Endothelial cell of coronary artery (primary cell): ENCODE measurements around the gene OGFOD3. TPM values are rescaled to one million over a fixed set of nuclear protein-coding genes. Genes with fewer than 3 reads are reported as not detected.

Experiments
- total RNA-seq: library from RNA; depleted of rRNA; stranded (reverse); fragments of >200 nt; gene quantifications from 2 replicates; pipeline ENCODE4 v1.2.3, GENCODE V29; 2014

The OGFOD3 gene
- total RNA-seq: 22.9 and 26.6 TPM in 2 replicates

GRCh38 chr17:82418001-82418986 is at the start of gene OGFOD3, which contains the start of gene HEXD:
TSS of gene OGFOD3 (minus strand) at chr17:82418586. CDS start at chr17:82418485, 101 bp downstream.
TSS of gene HEXD (plus strand) at chr17:82418347. CDS start at chr17:82419800, 1,453 bp downstream.

DNA sequence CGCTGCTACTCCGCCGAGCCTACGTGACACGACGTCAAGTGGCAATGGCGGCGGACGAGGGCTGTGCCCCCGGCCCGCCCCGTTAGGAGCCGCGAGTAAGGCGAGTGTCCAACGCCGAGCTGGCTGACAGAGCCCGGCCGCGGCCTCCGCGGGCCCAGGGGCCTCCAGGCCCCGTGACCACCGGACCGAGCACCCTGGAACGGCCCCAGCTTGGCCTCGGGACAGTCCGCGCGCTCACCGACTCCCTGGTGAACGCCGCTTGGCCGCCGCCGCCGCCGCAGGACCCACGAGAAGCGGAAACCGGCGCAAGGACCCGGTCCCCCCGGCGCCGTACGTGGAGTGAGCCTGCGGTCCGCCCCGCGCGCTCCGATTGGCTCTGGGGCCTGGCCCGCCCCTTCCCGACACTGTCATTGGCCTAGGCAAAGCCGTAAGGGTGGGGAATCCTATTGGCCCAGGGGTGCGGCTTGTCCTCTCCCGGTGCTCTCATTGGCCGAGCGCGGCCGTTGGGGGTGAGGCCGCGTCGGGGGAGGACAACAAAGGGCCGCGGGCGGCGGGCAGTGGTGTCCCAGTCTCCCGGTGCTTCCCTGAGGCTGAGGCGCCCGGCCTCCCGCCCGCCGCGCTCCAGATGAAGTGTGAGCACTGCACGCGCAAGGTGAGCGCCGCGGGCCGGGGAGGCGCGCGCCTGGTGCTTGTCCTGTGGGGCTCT is 39.9 kb upstream of the OGFOD3 start, which contains the start of gene NARF:
NARF (plus strand) TSS at position 563 of the 706 bp plus-strand sequence; CDS start at position 626, 63 bp downstream.

GRCh38 chr17:82450357-82451106 is 32.1 kb upstream of the OGFOD3 start, which contains the start of gene CYBC1:
TSS of gene CYBC1 (minus strand) at chr17:82450752. CDS start at chr17:82449254, 1,498 bp downstream.

GRCh38 chr17:82371333-82372248 is 46.8 kb downstream of the OGFOD3 start, which contains the start of gene UTS2R:
TSS of gene UTS2R (plus strand) at chr17:82371765. CDS start at chr17:82374325, 2,560 bp downstream.

GRCh38 chr17:82358465-82359350 is 59.7 kb downstream of the OGFOD3 start, which contains the start of gene TEX19:
TSS of gene TEX19 (plus strand) at chr17:82359247. CDS start at chr17:82362151, 2,904 bp downstream.

Other genes with a start within 250 kb of the OGFOD3 start
- gene CCDC57, start 205.7 kb downstream of the OGFOD3 start, total RNA-seq: 8.0 and 16.7 TPM in 2 replicates
- 97.3 and 281 TPM in 2 replicates for gene SLC16A3, start 189.5 kb downstream of the OGFOD3 start, total RNA-seq
- gene CSNK1D, start 144.9 kb downstream of the OGFOD3 start, total RNA-seq: 52.3 and 66.3 TPM in 2 replicates
- gene CD7, start 101.0 kb downstream of the OGFOD3 start, total RNA-seq: not detected in 2 replicates
- gene SECTM1, start 84.8 kb downstream of the OGFOD3 start, total RNA-seq: 0.36 and 1.8 TPM in 2 replicates
- under 0.01 and 0.09 TPM in 2 replicates for gene TEX19, start 59.3 kb downstream of the OGFOD3 start, total RNA-seq
- not detected in 2 replicates for gene UTS2R, start 46.8 kb downstream of the OGFOD3 start, total RNA-seq
- gene HEXD, start 239 bp downstream of the OGFOD3 start, total RNA-seq: 10.1 and 11.5 TPM in 2 replicates
- 37.1 and 46.6 TPM in 2 replicates for gene CYBC1, start 32.2 kb upstream of the OGFOD3 start, total RNA-seq
- gene NARF, start 40.2 kb upstream of the OGFOD3 start, total RNA-seq: 55.1 and 69.7 TPM in 2 replicates
- gene FOXK2, start 101.1 kb upstream of the OGFOD3 start, total RNA-seq: 25.1 and 36.5 TPM in 2 replicates
- gene WDR45B, start 229.9 kb upstream of the OGFOD3 start, total RNA-seq: 54.1 and 56.2 TPM in 2 replicates